HG02763 (cell line): Measurements from ENCODE around the gene MYO1F.
"Not testable (repeated sequence)": the region's sequence is repeated elsewhere in the genome, so short reads cannot be mapped to it uniquely, and the experiment has no call there.

ENCODE experiments used
- ATAC-seq: cut with Tn5 transposase; IDR thresholded peaks from one replicate; pipeline ENCODE4 v1.9.1; 2021; ENCODE audit warnings: mild to moderate bottlenecking, moderate library complexity; ENCODE audit not compliant: unreplicated experiment

The MYO1F gene

DNA sequence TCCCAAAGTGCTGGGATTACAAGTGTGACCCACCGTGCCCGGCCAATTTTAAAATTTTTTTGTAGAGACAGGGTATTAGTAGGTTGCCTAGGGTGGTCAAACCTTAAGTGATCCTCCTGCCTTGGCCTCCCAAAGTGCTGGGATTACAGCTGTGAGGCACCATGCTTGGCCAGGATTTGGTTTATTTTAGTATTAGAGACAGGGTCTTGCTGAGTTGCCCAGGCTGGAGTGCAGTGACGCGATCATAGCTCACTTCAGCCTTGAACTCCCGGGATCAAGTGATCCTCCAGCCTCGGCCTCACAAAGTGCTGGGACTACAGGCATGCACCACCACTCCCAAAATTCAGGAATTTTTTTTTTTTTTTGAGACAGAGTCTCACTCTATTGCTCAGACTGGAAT lies 57.9 kb downstream of the MYO1F start:
- ATAC-seq: no peak

- ATAC-seq: no peak
Measured at GRCh38 chr19:8518536-8518935, 58.7 kb downstream of the MYO1F start.

GRCh38 chr19:8517551-8518442 lies 59.4 kb downstream of the MYO1F start:
- ATAC-seq: no peak

DNA sequence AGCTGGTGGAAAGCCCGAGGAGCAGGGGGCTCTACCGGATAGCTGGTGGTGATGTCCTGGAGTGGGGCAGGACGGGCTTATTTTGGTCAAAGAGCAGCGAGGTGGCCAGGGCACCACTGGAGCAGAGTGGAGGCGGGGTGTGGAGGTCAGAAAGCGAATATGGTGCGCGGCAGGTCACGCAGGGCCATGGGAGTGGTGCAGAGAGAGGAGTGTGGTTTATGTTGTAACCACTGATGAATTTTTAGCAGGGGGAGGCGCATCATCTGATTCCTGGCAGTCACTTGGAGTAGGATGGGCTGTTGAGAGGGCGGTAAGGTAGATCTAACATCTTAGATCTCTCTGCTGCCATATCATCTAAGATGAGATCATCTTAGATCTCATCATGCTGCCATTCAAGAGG lies 61.9 kb downstream of the MYO1F start:
- no peak for ATAC-seq

DNA sequence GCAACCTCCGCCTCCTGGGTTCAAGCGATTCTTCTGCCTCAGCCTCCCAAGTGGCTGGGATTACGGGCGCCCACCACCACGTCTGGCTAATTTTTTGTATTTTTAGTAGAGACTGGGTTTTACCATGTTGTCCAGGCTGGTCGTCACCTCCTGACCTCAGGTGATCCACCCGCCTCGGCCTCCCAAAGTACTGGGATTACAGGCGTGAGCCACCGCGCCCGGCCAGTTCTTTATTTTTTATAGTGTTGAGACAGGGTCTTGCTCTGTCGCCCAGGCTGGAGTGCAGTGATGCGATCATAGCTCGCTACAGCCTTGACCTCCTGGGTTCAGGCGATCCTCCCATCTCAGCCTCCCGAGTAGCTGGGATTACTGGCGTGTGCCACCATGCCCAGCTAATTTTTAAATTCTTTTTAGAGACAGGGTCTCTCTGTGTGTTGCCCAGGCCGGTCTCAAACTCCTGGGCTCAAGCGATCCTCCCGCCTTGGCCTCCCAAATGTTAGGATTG lies 62.7 kb downstream of the MYO1F start:
- ATAC-seq: not testable (repeated sequence)

DNA sequence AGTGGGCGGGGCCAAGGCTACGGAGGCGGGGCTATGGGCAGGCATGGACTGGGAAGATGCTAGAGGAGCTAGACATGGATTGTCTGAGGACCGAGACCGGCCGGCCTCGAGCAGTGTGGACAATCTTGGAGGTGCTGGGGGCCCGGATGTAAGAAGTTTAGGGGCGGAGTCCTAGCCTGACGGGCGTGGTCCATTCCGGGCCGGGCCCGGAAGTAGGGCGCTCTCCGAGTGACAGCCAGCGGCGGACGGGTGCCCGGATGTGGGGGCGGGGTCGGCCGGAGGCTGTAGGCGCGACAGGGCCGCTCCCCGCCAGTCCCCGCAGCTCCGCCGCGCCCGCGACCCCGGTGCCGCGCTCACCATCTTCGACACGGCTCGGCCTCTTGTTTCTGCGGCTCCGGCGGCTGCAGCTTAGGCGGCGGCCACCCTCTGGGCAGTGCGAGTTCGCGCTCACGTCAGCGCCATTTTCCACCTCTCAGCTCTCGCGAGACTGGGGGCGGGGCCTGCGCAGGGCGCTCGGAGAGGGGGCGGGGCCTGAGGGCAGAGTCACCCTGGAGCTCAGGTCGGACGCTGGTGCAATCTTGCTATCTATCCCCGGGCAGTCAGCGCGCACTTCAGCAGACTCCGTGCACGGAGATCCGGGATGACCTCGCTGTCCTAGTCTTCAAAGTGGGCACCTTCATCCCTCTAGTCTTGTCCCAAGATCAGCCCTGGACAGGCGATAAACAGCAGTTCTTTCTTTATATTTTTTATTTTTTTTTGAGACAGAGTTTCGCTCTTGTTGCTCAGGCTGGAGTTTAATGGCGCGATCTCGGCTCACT lies 63.3 kb downstream of the MYO1F start, which contains the start of gene ZNF414:
ZNF414 (minus strand) TSS at position 481 of the 818 bp plus-strand sequence; CDS start at position 360, 121 bp downstream.
- peak; percentile 85 for ATAC-seq

- ATAC-seq: no peak
Measured at GRCh38 chr19:8513036-8513686, 64.1 kb downstream of the MYO1F start.

DNA sequence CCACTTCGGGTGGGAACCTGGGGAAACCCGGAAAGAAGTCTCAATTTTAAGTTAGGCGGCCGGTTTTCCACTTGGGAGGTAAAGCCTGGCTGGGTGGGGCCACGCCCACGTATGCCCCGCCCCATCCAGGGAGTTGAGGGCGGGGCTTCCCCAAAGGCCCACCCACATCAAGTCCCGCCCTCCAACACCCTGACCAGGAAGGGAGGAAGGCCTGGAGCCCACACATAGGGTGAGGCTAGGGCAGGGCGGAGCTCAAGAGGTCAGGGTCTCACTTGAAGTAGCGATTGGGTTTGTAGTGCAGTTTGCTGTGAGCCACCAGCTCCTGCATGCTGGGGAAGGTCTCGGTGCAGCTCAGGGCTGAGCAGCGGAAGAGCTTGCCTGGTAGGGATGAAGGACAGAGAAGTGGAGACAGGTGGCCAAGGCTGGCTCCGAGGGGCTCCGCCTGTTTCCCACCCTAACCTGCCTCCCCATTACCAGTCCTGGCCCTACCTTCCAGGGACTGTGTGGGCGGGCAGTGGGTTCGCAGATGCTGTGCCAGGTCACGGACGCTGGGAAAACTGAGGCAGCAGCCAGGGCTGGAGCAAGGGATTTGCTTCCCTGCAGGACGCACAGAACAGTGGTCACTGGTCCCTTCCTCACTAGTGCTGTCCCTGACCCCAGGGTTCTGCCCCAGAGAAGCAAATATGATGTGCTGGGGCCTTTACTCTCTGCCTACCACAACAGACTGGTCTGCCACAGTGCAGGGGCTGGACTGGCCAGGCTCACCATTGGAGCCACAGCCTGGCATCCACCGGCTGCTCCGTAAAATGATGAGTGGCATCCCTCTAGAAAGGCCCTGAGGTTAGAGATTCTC lies 64.9 kb downstream of the MYO1F start:
- ATAC-seq: no peak

DNA sequence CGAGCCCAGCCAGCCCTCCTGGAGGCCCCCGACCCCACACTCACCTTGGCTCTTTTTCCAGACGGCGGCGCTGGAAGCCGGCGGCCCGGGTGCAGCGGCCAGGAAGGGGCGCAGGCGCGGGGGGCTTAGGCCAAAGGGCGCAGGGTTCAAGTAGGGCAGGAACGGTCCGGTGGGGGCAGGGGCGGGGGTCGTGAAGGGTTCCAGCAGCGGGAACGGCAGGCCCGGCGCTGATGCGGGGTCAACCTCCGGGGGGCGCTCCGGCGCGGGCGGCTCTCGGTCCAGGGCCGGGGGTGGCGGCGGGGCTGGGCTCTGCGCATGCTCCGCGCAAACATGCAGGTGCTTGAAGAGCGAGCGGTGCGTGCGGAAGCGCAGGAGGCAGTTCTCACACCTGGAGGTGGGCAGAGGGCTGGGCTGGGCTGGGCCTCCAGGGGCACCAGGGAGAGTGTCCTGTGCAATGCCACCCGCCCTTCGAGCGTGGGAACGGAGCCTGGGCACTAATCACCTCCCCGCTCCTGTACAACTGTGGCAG lies 65.6 kb downstream of the MYO1F start:
- no peak for ATAC-seq

GRCh38 chr19:8510589-8511115 lies 66.6 kb downstream of the MYO1F start:
- no peak for ATAC-seq

GRCh38 chr19:8506402-8506957 lies 70.8 kb downstream of the MYO1F start:
- ATAC-seq: no peak

- ATAC-seq: peak; percentile 44
Measured at GRCh38 chr19:8505680-8506401, 71.4 kb downstream of the MYO1F start.

DNA sequence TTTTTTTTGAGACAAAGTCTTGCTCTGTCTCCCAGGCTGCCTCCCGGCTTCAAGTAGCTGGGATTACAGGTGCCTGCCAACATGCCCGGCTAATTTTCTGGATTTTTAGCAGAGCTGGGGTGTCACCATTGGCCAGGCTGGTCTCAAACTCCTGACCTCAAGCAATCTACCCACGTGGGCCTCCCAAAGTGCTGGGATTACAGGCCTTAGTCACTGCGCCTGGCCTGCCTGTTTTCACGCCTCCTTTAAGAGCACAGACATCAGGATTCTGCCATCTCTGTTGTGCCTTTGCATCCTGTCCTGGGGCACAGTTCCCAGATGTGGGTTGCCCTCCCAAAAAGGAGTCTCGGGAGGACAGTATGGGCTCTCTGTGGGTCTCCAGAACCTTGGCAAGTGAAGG lies 72.3 kb downstream of the MYO1F start:
- ATAC-seq: no peak

DNA sequence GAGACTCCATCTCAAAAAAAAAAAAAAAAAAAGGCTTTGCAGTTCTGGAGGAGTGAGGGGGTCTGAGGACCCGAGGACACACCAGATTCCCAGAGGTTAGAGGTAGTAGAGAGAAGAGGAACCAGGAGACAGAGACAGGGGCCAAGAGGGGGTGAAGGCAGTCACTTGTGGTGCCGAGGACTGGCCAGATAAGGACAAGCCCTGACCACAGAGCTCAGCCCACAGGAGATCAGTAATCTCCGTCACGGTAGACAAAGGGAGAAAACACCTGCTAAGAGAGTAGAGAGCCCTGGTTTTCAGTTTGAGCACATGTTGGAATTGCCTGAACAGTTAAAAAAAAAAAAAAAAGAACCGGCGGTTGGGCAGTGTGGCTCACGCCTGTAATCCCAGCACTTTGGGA lies 73.1 kb downstream of the MYO1F start:
- ATAC-seq: no peak

DNA sequence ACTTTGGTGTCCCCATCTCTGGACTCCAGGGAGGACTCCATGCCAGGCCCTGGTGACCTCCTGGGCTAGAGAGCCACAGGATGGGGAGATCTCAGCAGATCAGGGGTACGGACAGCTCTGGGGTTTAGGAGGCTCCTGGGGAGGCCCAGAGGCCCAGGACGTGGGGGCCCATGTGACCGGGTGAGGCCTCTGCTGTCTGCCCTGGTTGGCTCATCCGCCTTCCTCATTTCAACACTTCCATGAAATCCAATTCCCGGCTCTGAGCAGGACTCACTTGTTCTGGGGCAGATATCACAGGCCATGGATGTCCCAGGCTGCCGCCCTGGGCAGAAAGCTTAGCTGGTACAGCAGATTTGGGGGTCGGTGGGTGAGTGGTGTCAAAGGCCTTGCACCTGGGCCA lies 73.7 kb downstream of the MYO1F start:
- no peak for ATAC-seq

DNA sequence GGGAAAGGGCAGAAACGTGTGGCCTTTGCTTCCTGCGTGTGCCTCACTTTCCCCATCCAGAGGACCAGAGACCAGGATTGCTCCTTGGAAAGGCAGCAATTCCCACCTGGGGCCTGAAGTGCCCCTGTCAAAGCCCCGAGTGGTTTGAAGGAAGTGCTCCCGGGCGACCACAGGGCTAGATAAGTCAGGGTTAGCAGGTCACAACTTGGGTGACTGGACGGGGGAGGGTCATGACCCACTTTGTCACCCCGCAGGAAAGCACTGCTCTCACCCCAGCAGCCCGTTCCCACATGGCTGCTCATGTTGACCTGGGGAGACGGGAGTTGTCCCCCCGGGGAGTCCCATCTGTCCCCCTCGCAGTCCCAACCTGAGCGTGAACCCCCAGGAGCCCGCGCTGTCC lies 75.3 kb downstream of the MYO1F start:
- no peak for ATAC-seq

DNA sequence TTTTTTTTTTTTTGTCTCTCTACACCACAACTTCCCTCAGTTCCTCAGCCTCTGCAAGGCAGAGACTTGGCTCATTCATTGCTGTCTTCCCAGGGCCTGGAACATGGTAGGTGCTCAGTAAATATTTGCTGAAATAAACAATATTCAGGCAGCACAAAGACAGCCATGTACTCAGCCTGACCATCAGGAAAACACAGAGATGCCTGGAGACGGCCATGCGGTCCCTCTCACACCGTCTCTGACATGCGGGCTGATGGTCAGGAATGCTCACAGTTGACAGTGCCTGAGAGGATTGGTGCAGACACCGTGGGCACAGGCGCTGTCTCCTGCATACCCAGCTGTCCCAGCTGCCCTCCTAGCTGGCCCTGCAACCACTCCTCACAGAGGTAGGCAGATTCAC lies 75.7 kb downstream of the MYO1F start:
- no peak for ATAC-seq

DNA sequence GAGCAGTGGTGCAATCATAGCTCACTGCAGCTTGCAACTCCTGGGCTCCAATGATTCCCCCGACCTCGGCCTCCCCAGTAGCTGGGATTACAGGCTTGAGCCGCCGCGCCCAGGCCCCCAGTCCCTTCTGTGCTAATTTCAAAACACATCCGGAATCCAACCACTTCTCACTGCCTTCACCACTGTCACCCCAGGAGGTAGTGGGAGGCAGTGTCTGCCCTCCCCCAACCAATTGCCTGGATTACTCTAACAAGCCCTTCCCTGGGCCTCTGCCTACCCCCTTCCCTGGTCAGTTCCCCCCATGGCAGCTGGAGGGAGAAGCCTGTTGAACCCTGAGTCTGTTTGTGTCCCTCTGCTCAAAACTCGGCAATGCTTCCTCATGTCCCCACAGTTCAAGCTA lies 77.1 kb downstream of the MYO1F start:
- ATAC-seq: no peak
